ENCODE results near the gene ABHD11.
"Not testable (repeated sequence)": the region's sequence is repeated elsewhere in the genome, so short reads cannot be mapped to it uniquely, and the experiment has no call there.

The ABHD11 gene, protein sequence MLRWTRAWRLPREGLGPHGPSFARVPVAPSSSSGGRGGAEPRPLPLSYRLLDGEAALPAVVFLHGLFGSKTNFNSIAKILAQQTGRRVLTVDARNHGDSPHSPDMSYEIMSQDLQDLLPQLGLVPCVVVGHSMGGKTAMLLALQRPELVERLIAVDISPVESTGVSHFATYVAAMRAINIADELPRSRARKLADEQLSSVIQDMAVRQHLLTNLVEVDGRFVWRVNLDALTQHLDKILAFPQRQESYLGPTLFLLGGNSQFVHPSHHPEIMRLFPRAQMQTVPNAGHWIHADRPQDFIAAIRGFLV

DNA sequence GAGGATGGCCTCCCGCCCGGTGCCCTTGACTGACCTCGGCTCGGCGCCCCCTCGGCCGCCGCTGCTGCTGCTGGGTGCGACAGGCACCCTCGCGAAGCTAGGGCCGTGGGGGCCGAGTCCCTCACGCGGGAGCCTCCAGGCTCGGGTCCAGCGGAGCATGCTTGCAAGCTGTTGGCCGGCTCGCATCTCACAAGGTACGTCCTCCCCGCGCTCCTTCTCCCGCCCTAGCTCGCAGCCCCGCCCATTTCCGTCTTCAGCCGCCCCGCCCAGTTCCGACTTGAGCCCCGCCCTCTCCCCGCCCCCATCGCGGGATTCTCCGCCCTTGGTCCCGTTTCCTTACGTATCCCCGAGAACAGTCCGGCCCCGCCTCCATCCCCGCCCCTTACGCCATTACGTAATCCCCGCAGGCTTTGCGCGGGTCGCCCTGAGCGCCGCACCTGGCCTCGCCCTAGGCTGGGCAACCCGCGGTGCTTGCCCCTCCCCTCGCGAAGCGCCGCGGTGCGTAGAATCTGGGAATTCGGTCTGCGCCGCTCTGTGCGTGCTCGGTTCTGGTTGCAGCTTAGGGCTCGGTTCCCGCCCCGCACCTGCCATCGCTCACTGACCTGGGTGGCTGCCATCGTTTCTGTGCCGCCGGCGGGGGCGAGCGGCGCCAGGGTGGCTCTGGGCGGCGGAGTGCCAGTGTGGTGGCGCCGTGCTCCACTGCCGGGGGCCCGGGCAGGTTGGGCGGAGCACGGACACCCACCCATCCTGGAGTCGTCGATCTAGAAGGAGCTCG is at the start of gene ABHD11:
TSS of gene ABHD11 (minus strand) at position 191 of the 775 bp plus-strand sequence. CDS start at position 159, 32 bp downstream.
- peak; percentile 93 to 99 (median 99) for DNase-seq

DNA sequence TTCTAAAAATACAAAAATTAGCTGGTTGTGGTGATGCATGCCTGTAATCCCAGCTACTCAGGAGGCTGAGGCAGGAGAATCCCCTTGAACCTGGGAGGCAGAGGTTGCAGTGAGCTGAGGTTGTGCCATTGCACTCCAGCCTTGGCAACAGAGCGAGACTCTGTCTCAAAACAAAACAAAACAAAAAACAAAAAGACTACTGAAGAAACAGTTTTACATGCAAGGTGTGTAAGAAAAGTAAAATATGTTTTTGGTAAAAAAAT is 49.1 kb upstream of the ABHD11 start:
- DNase-seq, result not testable (repeated sequence)

DNA sequence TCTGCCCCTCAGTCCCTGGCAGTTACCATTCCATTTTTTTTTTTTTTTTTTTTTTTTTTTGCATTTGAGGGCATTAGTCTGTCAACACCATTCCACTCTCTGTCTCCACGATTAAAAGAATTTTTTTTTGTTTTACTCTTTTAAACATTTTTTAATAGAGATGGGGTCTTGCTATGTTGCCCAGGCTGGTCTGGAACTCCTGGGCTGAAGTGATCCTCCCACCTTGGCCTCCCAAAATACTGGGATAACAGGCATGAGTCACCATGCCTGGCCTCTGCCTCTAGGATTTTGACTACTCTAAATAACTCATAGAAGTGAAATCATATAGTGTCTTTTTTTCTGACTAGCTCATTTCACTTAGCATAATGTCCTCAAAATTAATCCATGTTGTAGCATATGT is 48.0 kb upstream of the ABHD11 start:
- no peak for DNase-seq

DNA sequence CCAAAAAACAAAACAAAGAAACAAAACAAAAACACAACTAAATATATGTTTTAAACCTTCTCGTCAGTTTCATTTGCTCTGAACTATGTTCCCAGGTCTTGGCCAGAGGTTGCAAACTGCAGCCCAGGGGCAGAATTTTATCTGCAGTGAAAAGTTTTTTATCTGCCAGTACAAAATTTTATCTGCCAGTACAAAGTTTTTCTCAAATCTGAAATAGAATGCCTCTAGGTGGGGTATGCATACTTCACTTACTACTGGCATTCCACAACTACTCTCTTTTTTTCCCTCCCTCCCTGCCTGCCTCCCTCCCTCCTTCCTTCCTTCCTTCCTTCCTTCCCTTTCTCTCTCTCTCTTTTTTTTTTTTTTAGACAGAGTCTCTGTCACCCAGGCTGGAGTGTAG is 40.9 kb upstream of the ABHD11 start:
- no peak for DNase-seq

DNA sequence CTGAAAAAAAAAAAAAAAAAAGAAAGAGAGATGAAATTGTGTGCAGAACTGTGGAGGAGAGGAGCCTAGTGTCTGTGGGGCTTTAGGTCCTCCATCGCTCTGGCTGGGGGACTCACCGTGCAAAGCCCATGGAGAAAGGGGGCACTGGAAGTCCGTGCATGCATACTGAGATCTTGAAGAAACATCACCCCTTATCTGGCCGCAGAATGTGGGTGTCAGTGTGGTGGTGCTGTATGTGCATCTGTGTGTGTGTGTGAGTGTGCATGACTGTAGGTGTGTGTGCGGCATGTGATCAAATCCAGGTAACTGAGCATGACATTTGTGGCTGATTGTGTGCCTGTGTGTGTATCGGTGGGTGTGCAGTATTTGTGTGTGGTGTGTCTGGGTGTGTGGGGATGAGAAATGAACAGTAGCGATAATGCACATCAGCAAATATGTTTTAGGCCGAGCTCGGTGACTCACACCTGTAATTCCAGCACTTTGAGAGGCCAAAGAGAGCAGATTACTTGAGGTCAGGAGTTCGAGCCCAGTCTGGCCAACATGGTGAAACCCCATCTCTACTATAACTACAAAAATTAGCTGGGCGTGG is 40.3 kb upstream of the ABHD11 start:
- DNase-seq, result no peak

DNA sequence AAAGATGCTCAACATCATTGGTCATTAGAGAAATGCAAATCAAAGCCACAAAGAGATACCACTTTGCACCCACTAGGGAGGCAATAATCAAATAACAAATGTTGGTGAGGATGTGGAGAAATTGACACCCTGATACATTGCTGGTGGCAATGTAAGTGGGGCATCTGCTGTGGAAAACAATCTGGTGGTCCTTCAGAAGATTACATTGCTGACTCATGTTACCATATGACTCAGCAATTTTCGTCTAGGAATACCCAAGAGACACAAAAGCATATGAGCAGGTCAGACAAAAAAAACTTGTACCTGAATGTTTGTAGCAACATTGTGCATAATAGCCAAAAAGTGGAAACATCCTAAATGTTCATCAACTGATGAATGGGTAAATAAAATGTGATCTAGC is 36.3 kb upstream of the ABHD11 start:
- DNase-seq, result no peak

DNA sequence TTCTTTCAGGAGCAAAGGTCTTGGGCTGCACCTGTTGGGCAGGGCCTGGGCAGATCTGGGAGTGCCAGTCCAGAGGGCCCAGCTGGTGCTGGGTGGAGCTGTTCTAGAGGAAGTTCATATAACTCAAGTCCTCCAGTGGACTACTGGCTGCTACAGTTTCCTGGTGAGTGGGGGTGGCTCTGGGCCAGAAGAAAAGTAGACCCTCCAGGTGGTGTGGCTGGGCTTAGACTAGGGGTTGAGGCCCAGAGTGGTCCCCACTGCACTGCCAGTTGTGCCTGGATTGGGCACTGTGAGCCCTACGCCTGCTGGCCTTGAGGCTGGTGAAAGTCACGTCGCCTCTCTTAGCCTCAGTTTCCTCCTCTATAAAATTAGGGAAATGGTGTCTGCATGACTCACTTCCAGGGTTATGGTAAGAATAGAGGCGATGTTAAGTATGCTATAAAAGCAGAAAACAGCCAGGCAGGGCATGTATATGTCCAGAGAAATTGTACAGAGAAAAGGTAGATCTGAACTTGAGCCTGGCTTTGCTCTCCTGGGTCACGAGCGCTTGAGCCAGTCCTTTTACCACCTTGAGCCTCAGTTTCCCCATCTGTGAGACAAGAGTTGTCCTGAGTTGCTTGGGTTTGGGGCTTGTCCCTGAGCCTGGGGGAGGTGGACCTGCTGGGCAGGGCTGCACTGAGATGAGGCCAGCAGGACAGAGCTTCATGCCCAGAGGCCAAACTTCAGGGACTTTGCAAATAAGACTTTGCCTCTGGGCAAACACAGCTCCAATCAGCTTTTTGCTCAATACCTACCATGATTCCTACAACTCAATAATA is 35.3 kb upstream of the ABHD11 start:
- DNase-seq, result peak in 1 of 3 donors; percentile 17

DNA sequence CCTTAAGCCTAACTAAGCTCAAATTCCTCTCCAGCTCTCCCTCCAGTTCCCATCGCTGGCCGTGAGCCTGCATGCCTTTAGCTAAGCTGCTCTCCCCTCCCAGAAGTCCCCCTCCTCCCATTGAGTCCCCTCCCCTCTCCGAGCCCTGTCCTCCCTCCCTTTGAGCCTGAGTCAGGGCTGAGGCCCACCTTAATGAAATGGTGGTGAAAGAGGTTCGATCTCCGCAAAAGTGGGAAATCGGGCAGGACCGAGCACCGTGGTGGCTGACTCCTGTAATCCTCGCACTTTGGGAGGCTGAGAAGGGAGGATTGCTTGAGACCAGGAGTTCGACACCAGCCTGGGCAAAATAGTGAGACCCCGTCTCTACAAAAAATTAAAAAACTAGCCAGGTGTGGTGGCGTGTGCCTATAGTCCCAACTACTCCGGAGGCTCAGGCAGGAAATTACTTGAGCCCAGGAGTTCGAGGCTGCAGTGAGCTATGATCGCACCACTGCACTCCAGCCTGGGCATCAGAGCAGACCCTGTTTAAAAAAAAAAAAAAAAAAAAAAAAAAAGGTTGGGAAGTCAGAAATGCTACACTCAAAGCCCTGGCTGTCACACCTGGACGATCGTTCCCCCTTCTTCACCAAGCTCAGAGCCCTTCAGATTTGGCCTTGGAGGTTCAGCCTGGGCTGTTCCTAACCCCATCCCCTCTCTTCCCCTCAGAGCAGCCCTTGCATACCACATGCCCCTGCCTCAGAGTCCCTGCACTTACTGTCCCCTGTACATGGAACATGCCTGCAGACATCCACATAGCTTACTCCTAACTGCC is 32.5 kb upstream of the ABHD11 start:
- no peak for DNase-seq

DNA sequence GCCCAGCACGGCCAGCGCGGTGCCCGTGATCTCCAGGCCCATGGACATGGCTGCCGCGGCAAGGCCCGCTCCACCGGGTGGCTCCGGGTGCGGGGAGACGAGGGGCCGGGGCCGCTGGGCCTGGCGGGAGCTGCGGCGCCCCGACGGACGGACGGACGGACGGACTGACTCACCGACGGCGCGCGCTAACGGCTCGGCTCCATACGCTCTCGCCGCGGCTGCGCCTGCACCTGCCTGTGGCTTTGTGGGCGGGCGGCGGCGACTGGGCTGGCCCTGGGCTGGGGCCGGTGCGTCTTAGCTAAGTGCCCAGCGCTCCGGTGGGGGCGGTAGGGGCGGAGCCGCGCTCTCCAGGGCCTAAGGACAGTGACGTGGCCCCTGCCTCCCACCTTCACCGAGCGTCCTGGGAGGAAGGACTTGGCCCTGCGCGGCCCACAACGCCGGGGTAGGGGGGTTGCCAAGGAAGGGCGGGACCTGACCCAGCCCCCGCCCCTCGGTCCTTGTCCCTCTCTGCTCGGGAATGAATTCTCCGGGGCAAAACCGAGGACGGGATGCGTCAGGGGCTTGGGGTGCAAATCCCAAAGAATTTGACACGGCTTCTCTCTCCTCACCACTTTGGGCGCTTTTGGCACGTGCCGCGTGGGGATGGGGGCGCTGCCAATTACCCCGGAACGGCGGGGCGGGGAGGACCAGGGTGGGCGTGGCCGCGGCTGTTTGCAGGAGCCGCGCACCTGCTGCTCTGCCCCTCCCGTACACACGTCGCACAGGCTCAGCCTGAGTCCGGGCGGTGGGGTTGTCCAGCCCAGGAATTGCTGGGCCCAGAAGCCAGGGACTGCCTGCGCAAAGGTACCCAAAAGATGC is 31.6 kb upstream of the ABHD11 start, which contains the start of gene CLDN3:
TSS of gene CLDN3 (minus strand) at position 269 of the 858 bp plus-strand sequence. CDS start at position 48, 221 bp downstream.
- peak; percentile 58 to 79 (median 65) for DNase-seq

DNA sequence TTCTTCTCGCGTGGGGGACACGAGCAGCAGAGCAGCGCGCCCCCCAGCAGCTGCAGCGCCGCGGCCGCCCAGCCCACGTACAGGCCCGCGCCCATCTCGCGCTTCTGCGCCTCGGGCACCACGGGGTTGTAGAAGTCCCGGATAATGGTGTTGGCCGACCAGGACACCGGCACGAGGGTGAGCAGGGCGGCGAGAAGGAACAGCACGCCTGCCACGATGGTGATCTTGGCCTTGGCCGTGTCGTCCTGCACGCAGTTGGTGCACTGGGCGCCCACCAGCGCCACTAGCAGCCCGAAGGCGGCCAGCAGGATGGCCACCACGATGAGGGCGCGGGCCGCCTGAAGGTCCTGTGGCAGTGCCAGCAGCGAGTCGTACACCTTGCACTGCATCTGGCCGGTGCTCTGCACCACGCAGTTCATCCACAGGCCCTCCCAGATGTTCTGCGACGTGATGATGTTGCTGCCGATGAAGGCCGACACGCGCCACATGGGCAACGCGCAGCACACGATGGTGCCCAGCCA is 30.9 kb upstream of the ABHD11 start:
- no peak for DNase-seq

DNA sequence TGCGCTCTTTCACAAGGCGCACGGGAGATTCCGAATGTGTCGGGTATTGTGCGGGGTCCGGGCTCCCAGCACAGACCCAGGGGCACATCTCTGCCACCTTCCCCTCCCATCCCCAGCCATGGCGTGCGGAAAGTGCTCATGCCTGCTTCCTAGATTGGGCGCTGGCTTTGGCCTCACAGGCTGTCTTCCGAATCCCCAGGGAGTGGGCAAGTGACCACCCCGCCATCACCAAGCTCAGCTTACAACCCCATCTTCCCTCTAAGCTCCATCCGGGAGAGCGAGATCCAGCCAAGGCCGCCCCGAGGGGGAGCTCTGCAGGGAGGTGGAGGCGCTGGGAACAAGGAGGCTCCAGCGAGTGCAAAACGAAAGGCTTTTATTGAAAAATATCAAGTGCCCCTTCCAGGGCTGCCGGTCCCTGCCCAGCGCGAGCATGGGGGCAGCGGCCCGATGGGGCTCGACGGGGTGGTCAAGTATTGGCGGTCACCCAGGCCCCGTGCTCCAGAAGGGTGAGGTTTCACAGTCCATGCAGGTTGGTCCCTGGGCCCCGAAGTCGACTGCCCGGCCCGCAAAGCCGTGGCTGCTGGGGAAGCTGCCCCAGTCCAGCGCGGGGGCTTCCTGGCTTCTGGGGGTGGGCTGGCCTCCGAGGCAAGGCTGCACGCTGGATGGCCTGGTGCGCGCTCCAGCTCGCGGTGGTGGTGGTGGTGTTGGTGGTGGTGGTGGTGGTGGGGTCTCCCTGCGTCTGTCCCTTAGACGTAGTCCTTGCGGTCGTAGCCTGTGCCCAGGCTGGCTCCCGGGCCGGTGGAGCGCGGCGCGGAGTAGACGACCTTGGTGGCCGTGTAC is 30.3 kb upstream of the ABHD11 start:
- no peak for DNase-seq

DNA sequence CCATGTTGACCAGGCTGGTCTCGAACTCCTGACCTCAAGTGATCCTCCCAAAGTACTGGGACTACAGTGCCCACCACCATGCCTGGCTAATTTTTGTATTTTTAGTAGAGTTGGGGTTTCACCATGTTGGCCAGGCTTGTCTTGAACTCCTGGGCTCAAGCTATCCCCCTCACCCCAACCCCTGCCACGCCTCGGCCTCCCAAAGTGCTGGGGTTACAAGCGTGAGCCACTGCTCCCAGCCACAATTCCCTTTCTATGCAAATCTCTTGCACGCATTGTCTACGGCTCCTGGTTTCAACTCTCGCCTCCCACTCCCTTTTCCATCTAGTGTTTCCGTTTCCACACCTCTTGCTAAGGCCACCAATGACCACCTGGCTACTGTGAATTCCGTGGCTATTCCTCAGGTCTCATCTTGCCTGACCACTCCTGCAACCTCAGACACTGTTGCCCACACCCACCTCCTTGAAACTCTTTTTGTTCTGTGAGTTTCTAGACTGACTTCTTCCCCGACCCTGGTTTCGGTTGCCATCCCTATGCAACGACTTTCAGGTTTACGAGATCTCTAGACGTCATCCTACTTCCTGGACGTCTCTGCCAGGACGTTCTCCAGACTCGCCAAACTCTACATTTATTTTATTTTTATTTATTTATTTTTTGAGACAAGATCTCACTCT is 28.1 kb upstream of the ABHD11 start:
- no peak for DNase-seq

DNA sequence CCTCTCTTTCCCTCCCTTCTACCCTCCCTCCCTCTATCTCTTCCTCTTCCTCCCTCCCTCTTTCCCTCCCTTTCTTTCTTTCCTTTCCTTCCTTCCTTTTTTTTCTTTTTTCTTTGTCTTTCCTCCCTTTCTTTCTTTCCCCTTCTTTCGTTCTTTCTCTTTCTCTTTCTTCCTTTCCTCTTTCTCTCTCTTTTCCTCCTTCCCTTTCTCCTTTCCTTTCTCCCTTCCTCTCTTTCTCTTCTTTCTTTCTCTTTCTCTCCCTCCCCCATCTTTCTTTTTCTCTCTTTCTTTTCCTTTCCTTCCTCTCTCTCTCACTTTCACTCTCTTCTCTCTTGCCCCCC is 24.0 kb upstream of the ABHD11 start:
- no peak for DNase-seq

DNA sequence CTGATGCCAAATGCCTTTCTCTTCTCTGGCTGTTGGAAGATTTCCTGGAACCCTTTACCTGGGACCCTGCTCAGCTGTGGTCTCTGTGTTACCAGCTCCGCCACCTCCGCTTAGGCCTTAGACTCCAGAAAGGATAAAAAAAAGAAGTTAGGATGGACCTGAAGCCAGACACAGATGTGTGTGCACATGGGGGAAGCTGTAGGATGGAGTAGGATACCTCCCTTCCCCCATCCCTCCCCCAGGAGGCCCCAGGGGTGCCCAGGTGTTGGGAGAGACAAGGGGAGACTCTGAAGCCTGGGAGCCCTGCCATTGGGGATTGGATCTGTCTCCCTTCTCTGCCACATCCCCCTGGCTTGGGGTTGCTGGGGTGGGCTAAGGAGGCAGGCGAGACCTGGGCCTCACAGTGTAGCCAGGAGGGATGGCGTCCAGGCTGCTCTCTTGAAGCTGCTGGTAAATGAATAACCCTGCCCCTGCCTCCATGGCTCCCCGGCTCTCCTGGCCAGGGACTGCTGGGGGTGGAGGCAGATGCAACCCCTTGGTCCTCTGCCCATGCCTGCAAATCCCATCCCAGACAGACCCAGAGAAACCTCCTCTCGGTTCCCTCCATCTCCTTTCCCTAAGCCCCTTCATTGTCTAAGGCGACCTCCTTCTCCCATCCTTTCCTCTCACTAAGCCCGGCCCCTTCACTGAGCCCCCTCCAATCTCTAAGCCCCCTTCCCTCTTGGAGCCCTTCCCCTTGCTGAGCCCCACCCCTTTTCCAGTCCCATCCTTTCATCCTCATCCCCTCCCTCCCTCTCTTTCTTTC is 23.5 kb upstream of the ABHD11 start:
- DNase-seq, result no peak

DNA sequence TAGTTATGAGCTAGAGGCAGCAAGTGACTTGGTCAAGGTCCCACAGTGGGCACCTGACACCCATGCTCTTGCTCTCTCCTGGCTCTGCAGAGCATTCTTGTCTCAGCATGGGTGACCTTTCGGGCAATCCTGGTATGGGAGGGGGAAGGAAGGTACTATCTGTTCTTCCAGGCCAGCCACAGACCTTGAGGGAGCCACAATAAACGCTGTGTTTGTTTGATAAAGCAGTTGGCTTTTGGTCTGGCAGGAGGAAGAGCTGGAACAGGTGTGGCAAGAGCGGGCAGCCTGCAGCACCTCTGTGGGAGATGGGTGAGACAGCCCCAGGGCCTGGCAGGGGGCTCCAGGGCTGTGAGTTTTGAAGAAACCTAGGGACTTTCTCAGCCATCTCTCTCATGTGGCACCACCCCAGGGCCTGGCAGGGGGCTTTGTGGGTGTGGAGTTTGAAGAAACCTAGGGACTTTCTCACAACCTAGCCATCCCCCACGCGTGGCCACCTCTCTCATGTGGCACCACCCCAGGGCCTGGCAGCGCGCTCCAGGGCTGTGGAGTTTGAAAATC is 20.1 kb upstream of the ABHD11 start:
- DNase-seq, result no peak

DNA sequence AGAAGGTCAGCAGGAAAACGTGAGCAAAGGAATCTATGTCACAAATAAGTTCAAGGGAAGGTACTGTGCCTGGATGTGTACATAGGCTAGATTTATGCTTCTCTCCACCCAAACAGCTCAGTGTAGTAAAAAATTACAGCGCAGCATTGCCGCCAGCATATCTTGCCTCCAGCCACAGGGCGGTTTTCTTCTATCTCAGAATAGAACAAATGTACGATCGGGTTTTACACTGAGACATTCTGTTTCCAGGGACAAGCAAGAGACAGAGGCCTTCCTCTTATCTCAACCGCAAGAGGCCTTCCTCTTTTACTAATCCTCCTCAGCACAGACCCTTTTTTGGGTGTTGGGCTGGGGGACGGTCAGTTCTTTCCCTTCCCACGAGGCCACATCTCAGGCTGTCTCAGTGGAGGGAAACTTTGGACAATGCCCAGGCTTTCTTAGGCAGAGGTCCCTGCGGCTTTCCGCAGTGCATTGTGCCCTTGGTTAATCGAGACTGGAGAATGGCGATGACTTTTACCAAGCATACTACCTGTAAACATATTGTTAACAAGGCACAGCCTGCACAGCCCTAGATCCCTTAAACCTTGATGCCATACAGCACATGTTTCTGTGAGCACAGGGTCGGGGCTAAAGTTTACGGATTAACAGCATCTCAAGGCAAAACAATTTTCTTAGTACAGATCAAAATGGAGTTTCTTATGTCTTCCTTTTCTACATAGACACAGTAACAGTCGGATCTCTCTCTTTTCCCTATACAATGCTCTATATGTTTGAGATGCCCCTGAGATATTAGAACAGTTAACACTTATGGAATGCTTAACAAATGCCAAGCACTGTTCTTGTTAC is 11.6 kb upstream of the ABHD11 start:
- DNase-seq, result no peak

DNA sequence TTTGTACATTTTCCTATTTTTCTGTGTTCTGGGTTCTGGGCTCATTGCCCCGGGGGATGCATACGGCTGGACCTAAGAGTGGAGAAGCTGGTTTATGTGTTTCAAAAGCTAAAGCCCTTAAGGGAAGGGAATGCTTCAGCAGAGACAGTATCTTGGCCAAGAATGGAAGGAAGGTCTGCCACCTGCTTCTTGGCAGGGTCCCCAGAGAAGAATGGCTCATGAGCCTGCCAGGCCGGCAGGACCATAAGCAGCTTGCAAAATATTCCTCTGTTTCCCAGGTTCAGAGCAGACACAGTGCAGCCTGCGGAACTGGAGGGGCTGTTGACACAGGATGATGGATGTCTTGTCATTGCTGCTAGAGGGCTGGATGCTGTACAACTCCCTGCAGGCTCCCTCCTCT is 7.8 kb upstream of the ABHD11 start:
- DNase-seq, result no peak
